GM21737 (cell line): Measurements from ENCODE around the gene LMO3.
"Not testable (repeated sequence)": the region's sequence is repeated elsewhere in the genome, so short reads cannot be mapped to it uniquely, and the experiment has no call there.

Experiments used
- ATAC-seq: cut with Tn5 transposase; IDR thresholded peaks from one replicate; pipeline ENCODE4 v1.9.1; 2021; ENCODE audit warnings: mild to moderate bottlenecking, moderate library complexity; ENCODE audit not compliant: unreplicated experiment

The LMO3 gene

DNA sequence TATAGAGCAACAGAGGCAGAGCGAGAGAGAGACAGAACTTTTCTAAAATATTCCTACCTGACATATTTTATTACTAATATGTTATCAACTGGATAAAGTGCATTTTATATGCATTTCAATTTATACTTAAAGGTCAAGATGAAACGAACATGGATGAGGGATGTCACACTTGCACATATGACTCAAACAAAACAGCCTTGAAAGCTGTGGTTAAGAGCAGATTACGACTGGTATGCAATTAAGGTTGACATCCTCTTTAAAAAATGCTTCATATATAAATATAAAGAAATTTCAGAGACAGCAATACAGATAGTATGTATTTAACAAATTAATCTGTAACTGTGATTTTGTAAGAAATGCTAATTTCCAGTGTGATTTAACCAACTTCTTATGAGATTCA is 52.5 kb downstream of the LMO3 start:
- no peak for ATAC-seq

DNA sequence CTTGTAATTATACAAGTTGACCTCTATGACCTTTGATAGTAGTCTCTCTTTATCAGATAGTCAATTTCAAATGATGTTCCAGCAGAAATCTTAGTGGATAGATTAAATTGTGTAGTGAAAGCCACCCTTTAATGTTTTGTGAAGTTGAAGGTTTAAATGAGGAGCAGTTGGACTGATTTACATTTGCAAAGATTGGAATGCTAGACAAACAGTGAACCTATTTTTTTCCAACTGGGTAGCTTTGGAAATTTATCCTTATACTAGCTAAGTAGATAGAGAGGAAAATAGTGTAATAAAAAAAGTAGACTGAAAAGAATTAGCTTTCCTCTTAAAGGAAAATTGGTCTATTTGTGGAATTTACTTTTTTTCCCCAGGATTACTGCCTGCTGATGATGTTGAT is 53.7 kb downstream of the LMO3 start:
- ATAC-seq: no peak

DNA sequence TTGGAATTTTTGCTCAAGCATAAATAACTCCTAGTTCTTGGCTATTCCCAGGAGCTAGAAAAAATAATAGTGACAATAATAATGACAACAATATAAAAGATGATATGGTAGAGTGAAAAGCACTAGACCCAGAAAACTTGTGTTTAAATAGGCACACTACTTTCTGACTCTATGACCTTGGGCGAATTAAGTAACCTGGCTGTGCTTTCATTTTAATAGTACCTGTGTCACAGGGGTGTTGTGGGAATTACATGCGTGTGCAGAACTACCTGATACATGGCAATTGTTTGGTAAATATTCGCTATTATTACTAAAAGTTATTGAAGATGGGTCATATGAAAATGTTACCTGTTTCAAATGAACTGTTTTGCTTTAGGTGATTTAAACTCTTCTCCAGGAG is 60.1 kb downstream of the LMO3 start:
- no peak for ATAC-seq

DNA sequence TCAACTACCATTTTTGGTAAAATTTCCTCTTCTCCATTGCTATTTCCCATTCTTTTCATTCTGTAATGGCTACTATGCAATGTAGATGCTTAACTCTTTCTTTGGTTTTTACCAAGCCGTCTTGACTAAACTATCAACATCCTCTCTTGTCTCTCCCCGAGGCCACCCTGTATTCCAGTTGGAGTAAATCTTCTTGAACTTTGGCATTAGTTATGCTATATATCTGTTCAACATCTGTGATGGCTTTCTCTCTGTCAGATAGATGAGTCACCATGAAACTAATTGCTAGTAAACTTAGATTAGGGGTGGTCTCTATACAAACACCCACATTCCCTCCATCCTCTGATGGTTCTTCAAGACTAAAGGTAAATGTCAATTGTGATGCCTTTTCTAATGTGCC is 63.4 kb downstream of the LMO3 start:
- no peak for ATAC-seq

DNA sequence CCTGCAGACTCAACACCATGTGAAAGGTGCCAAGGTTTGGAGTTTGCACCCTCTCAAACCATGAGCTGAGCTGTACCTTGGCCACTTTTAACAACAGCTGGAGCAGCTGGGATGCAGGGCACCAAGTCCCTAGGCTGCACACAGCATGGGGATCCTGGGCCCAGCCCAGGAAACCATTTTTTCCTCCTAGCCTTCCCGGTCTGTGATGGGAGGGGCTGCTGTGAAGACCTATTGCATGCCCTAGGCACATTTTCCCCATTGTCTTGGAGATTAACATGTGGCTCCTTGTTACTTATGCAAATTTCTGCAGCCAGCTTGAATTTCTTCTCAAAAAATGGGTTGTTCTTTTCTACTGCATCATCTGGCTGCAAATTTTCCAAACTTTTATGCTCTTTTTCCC is 68.3 kb downstream of the LMO3 start:
- not testable (repeated sequence) for ATAC-seq

DNA sequence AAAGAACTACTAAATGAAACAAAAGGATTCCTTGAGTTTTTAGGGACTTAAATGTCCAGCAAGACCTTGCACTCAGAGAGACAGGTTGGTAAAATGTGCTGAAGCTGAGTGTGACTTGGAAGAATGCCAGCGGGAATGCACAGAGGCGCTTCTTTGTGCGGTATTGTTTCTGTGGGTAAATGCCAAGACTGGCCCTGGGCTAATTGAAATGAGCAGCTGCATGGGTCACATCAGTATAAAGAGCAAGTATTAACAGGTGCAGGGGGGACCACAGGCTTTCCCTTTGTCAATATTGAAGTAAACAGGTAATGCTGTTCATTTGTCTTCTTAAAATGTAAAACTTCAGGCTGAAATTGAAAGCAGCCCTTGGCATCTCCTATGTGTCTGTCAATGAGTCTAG is 74.3 kb downstream of the LMO3 start:
- ATAC-seq: no peak

DNA sequence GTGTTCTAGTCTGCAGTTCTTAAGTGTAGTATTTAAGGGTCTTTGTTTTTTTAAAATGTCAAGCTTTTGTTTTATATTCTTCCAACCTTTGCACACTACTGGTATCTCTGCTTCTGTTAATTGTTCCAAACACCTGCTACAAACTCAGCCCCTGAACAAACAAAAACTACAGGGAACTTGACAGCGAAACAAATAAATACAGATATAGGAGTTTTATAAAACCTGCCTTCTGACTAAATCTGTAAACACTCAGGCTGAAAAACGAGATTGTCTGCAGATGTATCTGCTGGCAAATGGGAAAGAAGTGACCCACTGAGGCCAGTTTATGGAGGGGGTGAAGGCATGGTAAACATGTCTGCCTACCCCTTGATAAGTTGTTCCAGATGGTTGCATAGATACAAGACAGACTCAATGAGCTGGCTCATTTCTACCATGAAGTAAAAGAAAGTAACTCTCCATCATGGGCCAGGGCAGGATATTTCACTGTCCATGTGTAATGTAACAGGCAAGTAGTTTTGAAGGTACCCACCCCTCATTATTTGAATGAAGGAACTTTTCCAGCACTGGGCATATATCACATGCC is 75.6 kb downstream of the LMO3 start:
- no peak for ATAC-seq

DNA sequence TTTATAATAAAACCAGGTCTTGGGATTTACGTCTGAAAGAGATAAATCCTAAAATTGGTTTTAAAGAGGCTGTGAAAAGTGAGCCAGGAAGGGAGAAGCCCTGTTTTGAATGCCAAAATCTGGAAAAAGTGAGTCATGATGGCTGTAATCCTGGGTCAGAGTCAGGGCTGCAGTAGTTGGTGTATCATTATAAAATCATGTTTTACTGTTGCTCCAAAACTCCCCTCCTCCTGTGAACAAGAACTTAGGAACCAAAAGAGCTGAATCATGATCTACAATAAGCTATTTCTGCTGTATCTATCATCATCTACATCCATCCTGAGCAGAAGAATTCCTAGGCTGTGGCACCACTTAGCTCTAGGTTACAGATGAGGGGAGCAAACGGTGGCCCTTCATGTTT is 79.3 kb downstream of the LMO3 start:
- ATAC-seq: no peak

DNA sequence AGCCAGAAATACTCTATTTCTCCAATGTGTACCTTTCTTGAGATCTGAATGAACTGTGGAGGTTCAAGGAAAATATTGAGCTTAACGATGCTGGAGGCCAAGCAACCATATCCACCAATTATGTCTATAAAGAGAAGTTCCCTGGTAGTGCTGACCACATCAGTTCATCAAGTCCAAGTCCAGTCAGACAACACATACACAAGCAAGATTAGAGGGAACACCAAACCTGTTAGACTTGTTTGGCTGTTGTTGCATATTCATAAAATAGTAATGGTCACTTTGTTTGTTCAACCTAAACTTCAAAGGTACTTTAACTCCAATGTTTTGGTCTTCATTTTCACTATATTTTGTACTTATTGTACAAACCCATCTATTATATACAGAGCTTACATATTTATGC is 81.6 kb downstream of the LMO3 start:
- no peak for ATAC-seq

DNA sequence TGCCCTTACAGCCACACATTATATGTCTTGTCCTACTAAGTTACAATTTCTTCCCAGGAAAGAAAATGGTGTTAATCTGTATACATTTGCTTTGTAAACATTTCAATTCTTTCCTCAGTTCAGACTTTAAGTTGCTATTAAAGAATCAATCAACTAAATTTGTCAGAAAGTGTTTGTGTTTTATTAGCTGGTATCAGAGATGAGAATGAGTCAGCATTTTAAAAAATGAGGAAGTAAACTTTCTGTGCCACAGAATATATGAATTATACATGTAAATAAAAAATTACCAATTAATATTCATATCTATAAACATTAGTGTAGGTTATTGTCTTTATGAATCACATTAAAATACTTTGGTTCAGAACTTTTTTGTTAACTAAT is 82.0 kb downstream of the LMO3 start:
- ATAC-seq: no peak

DNA sequence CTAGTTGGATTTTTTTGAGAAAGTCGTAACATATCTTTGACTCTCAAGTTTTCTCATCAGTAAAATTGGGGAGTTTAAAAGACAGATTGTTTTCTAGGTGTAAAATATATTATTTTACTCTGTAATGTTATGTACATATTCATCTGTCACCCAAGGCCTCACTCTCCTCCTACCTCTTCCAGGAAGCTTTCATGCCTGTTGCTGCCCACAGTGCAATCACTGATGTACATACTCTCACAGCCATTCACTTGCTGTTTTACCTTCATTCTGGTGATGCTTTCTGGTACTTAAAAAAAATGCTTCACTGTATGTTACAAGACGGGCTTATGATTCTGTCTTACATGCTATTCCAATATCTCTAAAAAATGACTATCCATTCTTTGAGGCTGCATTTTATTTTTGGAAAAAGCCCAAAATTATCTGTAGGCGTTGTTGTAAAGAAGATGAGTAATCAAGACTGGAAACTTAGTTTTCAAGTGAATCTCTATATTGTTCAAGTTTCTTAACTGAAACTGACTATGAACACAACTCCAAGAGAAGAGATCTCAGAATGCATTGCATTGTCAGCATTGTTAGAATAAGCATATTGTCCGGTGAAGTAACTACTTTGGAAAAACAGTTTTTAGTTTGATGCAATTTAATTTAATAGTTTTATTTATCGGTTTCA is 82.5 kb downstream of the LMO3 start:
- ATAC-seq: no peak

DNA sequence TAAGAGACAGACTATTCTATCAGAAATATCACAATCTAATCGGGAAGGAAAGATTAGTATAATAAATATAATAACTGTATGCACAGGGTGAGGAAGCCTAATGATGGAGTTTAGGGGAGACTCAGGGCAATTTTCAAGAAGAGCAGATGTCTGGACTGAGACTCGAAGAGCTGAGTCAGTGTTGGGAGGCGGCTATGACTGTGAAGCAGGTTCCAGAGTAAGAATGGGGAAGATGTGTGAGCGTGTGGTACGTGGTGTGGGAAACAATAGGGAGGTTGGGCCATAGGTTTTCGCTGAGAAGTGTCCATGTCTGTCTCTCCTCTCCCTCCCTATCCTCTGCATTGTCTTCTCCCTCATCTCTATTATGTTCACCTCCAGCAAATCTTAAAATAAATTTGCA is 85.6 kb downstream of the LMO3 start:
- ATAC-seq: no peak

DNA sequence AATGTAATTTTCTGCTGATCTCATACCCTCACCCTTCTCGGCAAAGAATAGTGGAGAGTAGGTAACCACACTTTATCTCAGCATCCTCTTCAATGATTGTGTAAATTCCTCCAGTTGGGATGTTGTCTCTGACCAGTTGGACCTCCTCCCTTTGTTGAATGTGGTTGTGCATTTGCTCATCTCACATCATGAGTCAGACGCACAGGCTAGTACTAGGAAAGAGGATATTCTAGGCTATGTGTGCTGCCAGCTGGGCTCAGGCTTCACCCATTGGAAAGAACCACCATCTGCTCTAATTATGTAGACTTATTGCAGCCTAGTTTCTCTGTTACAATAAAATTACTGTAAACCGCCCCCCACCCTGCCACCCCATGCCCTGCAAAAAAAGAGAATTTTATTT is 90.3 kb downstream of the LMO3 start:
- no peak for ATAC-seq

DNA sequence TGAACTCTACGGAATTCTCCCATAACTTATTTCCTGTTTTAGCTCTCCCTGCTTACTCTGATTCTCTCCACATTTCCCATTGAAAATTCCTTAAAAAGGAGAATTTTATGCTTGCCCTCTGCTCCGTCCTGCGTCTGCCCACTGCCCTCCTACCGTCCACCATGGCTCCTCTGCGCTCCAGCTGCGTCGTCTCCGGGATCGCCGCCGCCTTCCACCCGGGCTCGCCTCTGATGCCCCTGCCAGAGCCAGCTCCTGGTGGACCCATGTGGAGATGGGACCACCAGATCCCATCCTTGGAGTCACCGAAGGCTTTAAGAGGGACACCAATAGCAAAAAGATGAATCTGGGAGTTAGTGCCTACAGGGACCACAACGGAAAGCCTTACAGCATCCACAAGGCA is 92.7 kb downstream of the LMO3 start:
- ATAC-seq: no peak

DNA sequence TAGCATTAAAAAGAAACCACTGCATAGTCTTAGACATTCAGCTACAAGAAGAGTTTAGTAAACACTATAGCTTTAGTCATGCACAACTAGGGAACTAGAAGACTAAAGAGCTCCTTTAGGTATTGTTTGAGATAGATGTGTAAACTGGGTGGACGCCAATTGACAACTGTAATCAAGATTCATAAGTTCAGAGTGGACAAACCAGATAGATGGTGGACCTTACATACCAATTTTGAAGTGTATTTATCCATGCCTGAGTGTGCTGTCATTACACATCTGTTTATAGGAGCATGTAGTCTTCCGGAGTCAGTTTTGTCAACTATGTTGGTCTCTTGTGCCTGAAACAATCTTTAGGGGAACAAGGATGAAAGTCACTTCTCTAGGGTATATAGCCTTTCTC is 96.6 kb downstream of the LMO3 start:
- no peak for ATAC-seq

DNA sequence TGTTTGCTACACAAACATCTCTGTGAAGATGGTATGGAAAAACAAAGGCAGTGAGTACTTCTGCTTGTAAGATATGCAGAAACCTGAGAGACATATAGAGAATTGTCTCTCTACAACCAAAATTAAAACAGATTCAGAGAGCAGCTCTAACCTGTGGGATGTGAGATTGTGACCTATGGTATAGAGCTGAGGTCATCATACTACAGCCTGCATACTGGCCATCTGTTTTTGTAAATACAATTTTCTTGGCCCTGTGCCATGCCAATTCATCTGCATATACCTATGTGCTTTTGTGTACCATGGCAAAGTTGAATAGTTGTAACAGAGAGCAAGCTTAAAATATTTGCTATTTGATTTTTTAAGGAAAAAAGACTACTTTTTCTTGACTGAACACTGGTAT is 99.6 kb downstream of the LMO3 start:
- no peak for ATAC-seq

DNA sequence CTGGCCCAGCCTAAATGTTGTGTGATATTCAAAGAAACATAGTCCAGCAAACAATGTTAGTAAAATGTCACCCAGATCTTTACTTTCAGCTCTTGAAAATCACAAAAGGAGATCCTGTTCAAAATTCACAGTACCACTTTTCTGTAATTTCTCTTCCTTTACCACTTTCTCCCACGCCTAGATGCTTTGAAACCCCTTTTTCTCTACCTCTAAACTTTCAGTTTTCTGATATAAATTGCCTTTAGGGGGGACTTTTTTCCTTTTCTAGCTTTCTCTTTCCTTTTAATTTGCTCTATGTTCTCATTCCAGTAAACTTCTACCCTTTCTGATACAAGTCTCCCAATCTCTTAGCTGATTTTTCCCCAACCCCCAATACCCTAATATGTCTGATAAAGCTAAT is 101.8 kb downstream of the LMO3 start:
- no peak for ATAC-seq

DNA sequence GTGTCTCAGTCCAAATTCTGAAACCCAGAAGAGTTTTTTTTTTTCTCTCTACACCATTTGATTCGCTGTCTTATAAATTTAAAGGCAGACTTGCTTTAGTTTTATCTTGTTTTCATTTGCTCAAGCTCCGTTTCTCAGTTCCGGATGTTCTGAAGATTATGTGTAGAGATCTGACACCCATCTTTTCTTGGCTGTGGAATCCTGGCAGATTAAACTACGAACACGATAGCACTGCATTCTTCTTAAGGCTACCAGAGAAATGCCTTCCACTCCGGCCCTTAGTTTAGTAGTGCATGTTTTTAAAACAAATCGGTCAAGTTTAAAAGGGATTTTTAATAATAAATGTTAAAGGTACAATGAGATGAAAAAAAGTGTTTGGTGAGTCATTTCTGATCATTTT is 106.4 kb downstream of the LMO3 start:
- no peak for ATAC-seq
